NCI-H748 (cell line): ENCODE data around the gene ASNSD1.
A peak's percentile ranks its signal among the peaks of the same experiment; 100 is the strongest.
"Not testable (repeated sequence)": the region's sequence is repeated elsewhere in the genome, so short reads cannot be mapped to it uniquely, and the experiment has no call there.

ENCODE experiments used
- DNase-seq: peaks from one replicate; lab custom pipeline; 2025; ENCODE audit not compliant: unreplicated experiment; lab: John Stamatoyannopoulos, UW

ASNSD1 gene

DNA sequence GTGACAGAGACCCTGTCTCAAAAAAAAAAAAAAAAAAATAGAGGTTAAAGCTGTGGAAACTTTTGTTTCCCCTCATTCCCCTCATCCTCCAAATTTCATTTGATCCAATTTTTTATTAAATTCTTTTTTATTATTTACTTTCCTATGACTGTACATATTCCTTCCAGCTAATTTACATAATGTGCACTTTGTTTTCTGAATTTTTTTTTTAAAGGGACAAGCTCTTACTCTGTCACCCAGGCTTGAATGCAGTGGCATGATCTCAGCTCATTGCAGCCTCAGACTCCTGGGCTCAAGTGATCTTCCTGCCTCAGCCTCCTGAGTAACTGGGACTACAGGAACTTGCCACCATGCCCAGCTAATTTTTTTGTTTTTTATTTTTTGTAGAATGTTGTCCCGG is 23.6 kb downstream of the ASNSD1 start:
- DNase-seq: no peak

GRCh38 chr2:189685540-189686229 is 24.4 kb downstream of the ASNSD1 start:
- DNase-seq: no peak

- not testable (repeated sequence) for DNase-seq
Measured at GRCh38 chr2:189687796-189688195, 26.5 kb downstream of the ASNSD1 start.

- no peak for DNase-seq
Measured at GRCh38 chr2:189696223-189696622, 35.0 kb downstream of the ASNSD1 start.

- peak; percentile 40 for DNase-seq
Measured at GRCh38 chr2:189698020-189698887, 37.0 kb downstream of the ASNSD1 start.

DNA sequence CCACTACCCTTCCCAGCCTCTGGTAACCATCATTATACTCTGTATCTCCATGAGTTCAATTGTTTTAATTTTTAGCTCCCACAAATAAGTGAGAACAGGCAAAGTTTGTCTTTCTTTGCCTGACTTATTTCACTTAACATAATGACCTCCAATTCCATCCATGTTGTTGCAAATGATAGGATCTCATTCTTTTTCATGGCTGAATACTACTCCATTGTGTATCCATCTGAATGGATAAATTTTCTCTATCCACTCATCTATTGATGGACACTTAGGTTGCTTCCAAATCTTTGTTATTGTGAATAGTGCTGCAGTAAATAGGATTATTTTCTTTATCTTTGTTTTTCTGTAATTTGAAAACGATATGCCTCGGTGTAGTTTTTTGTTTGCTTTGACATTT is 39.4 kb downstream of the ASNSD1 start:
- no peak for DNase-seq

DNA sequence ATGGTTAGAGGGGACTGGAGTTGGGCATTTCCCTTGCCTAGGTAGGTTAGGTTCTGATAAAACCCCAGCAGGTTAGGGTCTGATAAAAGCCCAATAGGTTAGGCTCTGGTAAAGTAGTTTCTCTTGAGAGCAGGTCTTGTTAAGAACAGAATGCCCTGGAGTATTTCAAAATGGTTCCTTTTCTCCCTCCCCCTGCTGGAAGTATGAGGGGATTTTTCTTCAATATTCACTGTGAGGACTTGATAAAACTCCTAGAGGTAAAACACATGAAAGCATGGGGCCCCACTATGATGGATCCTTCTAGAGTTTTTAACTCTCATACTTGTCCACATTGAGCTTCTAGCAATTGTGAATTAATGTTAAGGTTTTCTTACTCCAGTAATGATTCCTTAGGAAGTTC is 40.8 kb downstream of the ASNSD1 start:
- DNase-seq: no peak

DNA sequence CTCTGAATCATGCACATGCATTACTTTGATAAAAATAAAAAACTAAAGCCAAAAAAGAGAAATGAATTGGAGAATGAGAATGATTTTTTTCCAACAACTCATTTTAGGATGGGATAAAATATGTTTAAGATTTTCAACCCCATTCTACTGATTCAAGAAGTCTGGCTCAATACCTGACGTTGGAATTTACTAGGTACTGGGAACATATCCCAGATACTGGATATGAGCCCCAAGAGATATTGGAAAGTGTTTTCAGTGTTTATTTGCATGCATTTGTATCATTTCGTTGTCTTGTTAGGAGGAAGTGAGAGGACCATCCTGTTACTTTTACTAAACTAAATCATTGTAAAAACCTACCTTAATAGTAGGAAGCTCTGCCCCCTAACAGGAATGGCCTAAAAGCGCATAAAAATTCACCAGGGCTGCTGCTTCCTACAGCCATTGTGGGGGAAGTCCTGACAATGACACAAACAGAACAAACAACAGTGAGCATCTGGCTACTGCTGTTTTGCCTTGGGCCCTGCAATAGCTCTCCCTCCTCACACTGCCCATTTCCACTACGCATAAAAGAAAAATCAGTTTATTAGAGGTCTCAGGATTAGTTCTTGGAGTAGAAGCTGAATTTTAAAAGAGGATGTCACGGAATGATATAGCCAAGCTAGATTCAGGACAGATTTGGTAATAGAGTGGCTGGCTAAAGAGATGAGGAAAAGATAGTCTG is 48.4 kb downstream of the ASNSD1 start:
- DNase-seq: no peak

DNA sequence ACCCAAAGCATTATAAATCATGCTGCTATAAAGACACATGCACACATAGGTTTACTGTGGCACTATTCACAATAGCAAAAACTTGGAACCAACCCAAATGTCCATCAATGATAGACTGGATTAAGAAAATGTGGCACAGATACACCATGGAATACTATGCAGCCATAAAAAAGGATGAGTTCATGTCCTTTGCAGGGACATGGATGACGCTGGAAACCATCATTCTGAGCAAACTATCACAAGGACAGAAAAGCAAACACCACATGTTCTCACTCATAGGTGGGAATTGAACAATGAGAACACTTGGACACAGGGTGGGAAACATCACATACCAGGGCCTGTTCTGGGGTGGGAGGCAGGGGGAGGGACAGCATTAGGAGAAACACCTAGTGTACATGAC is 56.3 kb downstream of the ASNSD1 start:
- not testable (repeated sequence) for DNase-seq

- no peak for DNase-seq
Measured at GRCh38 chr2:189719571-189719970, 58.3 kb downstream of the ASNSD1 start.
